HG03565 (cell line): ENCODE results near the gene KLHL29.

Source experiments
- ATAC-seq: cut with Tn5 transposase; IDR thresholded peaks from one replicate; pipeline ENCODE4 v1.9.1; 2021; ENCODE audit warnings: mild to moderate bottlenecking, moderate library complexity; ENCODE audit not compliant: unreplicated experiment

The KLHL29 gene

GRCh38 chr2:23544589-23545295, 159.8 kb downstream of the KLHL29 start:
- no peak for ATAC-seq

- no peak for ATAC-seq
These were observed 160.4 kb downstream of the KLHL29 start for GRCh38 chr2:23545396-23545795.

- no peak for ATAC-seq
These were observed 160.8 kb downstream of the KLHL29 start for GRCh38 chr2:23545811-23546210.

GRCh38 chr2:23546913-23547312, 161.9 kb downstream of the KLHL29 start:
- no peak for ATAC-seq

- ATAC-seq, result no peak
These were observed 162.7 kb downstream of the KLHL29 start for GRCh38 chr2:23547725-23548124.

GRCh38 chr2:23548143-23548769, 163.3 kb downstream of the KLHL29 start:
- no peak for ATAC-seq

GRCh38 chr2:23549051-23549450, 164.1 kb downstream of the KLHL29 start:
- ATAC-seq, result no peak

GRCh38 chr2:23549821-23550530, 165.0 kb downstream of the KLHL29 start:
- no peak for ATAC-seq

GRCh38 chr2:23550553-23550952, 165.6 kb downstream of the KLHL29 start:
- ATAC-seq, result no peak

- no peak for ATAC-seq
These were observed 166.9 kb downstream of the KLHL29 start for GRCh38 chr2:23551875-23552274.

GRCh38 chr2:23553561-23553960, 168.6 kb downstream of the KLHL29 start:
- ATAC-seq, result no peak

- ATAC-seq, result no peak
These were observed 169.2 kb downstream of the KLHL29 start for GRCh38 chr2:23554054-23554697.

GRCh38 chr2:23555944-23556343, 171.0 kb downstream of the KLHL29 start:
- no peak for ATAC-seq

- ATAC-seq, result no peak
These were observed 171.9 kb downstream of the KLHL29 start for GRCh38 chr2:23556929-23557328.

- no peak for ATAC-seq
These were observed 172.5 kb downstream of the KLHL29 start for GRCh38 chr2:23557455-23557854.

GRCh38 chr2:23559561-23560239, 174.7 kb downstream of the KLHL29 start:
- ATAC-seq, result no peak

- ATAC-seq, result no peak
These were observed 176.1 kb downstream of the KLHL29 start for GRCh38 chr2:23561088-23561487.

- no peak for ATAC-seq
These were observed 176.6 kb downstream of the KLHL29 start for GRCh38 chr2:23561544-23561943.

GRCh38 chr2:23562143-23562542, 177.2 kb downstream of the KLHL29 start:
- ATAC-seq, result no peak

GRCh38 chr2:23563151-23563550, 178.2 kb downstream of the KLHL29 start:
- ATAC-seq, result no peak
